K562 (cell line): ENCODE measurements around the gene DBNL. TPM values are rescaled to one million over a fixed set of nuclear protein-coding genes. Genes with fewer than 3 reads are reported as not detected.
A peak's percentile ranks its signal among the peaks of the same experiment; 100 is the strongest.

Experiments
- DLX4 ChIP-seq: fragments of 250-450 bp; sonication (Bioruptor Pico); IDR thresholded peaks from 2 replicates; pipeline ENCODE4 v1.6.1; 2021; ENCODE audit warnings: mild to moderate bottlenecking
- GATA2 ChIP-seq: sonication (generic); formaldehyde crosslinking; IDR thresholded peaks from 2 replicates; pipeline ENCODE4 v1.4.0; 2020; ENCODE audit warnings: mild to moderate bottlenecking, missing genetic modification reagents
- GATAD2A ChIP-seq: fragments of 450-650 bp; IDR thresholded peaks from 2 replicates; pipeline ENCODE4 v1.6.1; 2017
- KLF1 ChIP-seq: fragments of 450-650 bp; IDR thresholded peaks from 2 replicates; pipeline ENCODE4 v1.6.1; 2016; ENCODE audit warnings: missing genetic modification characterization, missing compliant biosample characterization
- MXD1 ChIP-seq: fragments of 250-450 bp; sonication (Bioruptor Pico); IDR thresholded peaks from 2 replicates; pipeline ENCODE4 v1.8.0; 2021; ENCODE audit warnings: borderline replicate concordance, mild to moderate bottlenecking, moderate library complexity; ENCODE audit not compliant: poor library complexity, severe bottlenecking
- NFIC ChIP-seq: fragments of 450-650 bp; IDR thresholded peaks from 2 replicates; pipeline ENCODE4 v1.6.1; 2017; ENCODE audit warnings: mild to moderate bottlenecking, inconsistent platforms
- PBX2 ChIP-seq, 2 experiments: IDR thresholded peaks in 1 of 2; conservative IDR thresholded peaks in 1 of 2; 2 replicates each; pipeline ENCODE4 v1.6.1; 2016; ENCODE audit warnings: low read depth in 2 of 2, mild to moderate bottlenecking in 1 of 2, missing compliant biosample characterization in 1 of 2, missing genetic modification characterization in 1 of 2, moderate library complexity in 1 of 2
- PCBP2 ChIP-seq: fragments of 200-400 bp; formaldehyde crosslinking; IDR thresholded peaks from 2 replicates; pipeline ENCODE4 v1.6.1; 2018; ENCODE audit warnings: low read length, low read depth, mild to moderate bottlenecking, moderate library complexity; ENCODE audit not compliant: poor library complexity, severe bottlenecking
- POLR2AphosphoS5 ChIP-seq: IDR thresholded peaks from 2 replicates; pipeline ENCODE4 v1.6.1; 2011; ENCODE audit warnings: mild to moderate bottlenecking, low read depth, low read length, moderate library complexity; ENCODE audit not compliant: control insufficient read depth, insufficient read depth
- RBM14 ChIP-seq: fragments of 200-400 bp; formaldehyde crosslinking; IDR thresholded peaks from 2 replicates; pipeline ENCODE4 v1.6.1; 2018; ENCODE audit warnings: low read depth, mild to moderate bottlenecking, low read length, moderate library complexity, borderline replicate concordance; ENCODE audit not compliant: insufficient read depth
- RCOR1 ChIP-seq, 2 experiments: IDR thresholded peaks; 2 replicates each; pipeline ENCODE4 v1.6.1; 2012; ENCODE audit warnings: low read depth in 2 of 2, low read length in 2 of 2, borderline replicate concordance in 1 of 2, improper control_type of control experiment in 1 of 2
- SMARCA4 ChIP-seq: fragments of 450-650 bp; IDR thresholded peaks from 2 replicates; pipeline ENCODE4 v1.6.1; 2016
- TGIF2 ChIP-seq: sonication (generic); formaldehyde crosslinking; IDR thresholded peaks from 2 replicates; pipeline ENCODE4 v1.8.1; 2022; ENCODE audit warnings: mild to moderate bottlenecking, missing genetic modification reagents, moderate library complexity
- THAP7 ChIP-seq: fragments of 250-450 bp; sonication (Bioruptor Pico); IDR thresholded peaks from 2 replicates; pipeline ENCODE4 v1.5.0; 2021
- ZBTB11 ChIP-seq, 3 experiments: fragments of 200-800 bp in 1 of 3; fragments of 250-450 bp in 1 of 3; fragments of 450-650 bp in 1 of 3; sonication (Bioruptor Pico) in 1 of 3; sonication (Bioruptor generic) in 1 of 3; formaldehyde crosslinking in 1 of 3; IDR thresholded peaks; 2 replicates each; pipeline versions ENCODE4 v1.6.1 to v1.8.0; 2016 to 2022; ENCODE audit warnings: mild to moderate bottlenecking in 2 of 3, missing genetic modification characterization in 2 of 3, missing compliant biosample characterization in 1 of 3, moderate library complexity in 1 of 3
- ZNF124 ChIP-seq: sonication (generic); formaldehyde crosslinking; IDR thresholded peaks from 2 replicates; pipeline ENCODE4 v1.8.1; 2022; ENCODE audit warnings: missing genetic modification reagents
- ZNF431 ChIP-seq: sonication (generic); formaldehyde crosslinking; IDR thresholded peaks from 2 replicates; pipeline ENCODE4 v1.8.0; 2022; ENCODE audit warnings: mild to moderate bottlenecking, missing genetic modification reagents
- polyA plus RNA-seq, 8 experiments: library from polyadenylated mRNA; depleted of rRNA in 4 of 8; stranded (reverse) in 5 of 8; unstranded in 3 of 8; fragments of >200 nt; fragmentation: Nextera tagmentation in 2 of 8; fragmentation: Illumina TruSeq in 1 of 8; extraction: Ambion mirVana in 2 of 8; extraction: Trizol in 1 of 8; gene quantifications; 2 replicates each; pipeline versions ENCODE4 v1.2.1 to v1.2.3, GENCODE V29; 2011 to 2014; ENCODE audit warnings: inconsistent platforms in 1 of 8, missing spikeins in 1 of 8
- total RNA-seq, 7 experiments: library from RNA; depleted of rRNA in 6 of 7; stranded (reverse); fragments of >200 nt in 6 of 7; fragmentation: Illumina TruSeq in 2 of 7; extraction: Trizol in 2 of 7; gene quantifications; 2 replicates each; pipeline versions ENCODE4 v1.2.1 to v1.2.3, GENCODE V29; 2011 to 2021; ENCODE audit warnings: low replicate concordance in 1 of 7

The DBNL gene
- total and polyA plus RNA-seq, 9 of the 15 experiments (the other 6 are each of a cell fraction or from before 2014, with no cell fraction given): 1.9 to 65.1 (median 38.9) TPM

- TF ChIP-seq MXD1 (CRISPR knock-in tag) (no peak), PBX2 (CRISPR knock-in tag; IDR thresholded peaks at IDR 0.05; ENCODE audit: low read depth) (no peak), PBX2 (tag; conservative IDR thresholded peaks at IDR 0.05; ENCODE audit: low read depth) (no peak), DLX4 (no peak), POLR2AphosphoS5 (0 out of 2 replicates have a peak, but pooled peaks have one; percentile 8), ZNF431 (CRISPR knock-in tag) (no peak), TGIF2 (CRISPR knock-in tag) (no peak), RCOR1 (IDR thresholded peaks at IDR 0.05; ENCODE audit: borderline replicate concordance in 1 of 2, low read depth in 2 of 2, low read length in 2 of 2) (no peak), RBM14 (no peak), GATA2 (no peak), PCBP2 (no peak), THAP7 (CRISPR knock-in tag) (0 out of 2 replicates have a peak, but pooled peaks have one; percentile 24), ZBTB11 (CRISPR knock-in tag; IDR thresholded peaks at IDR 0.05) (no peak), SMARCA4 (no peak), NFIC (peak; percentile 34; the same call in 1 of the 2 replicates), KLF1 (no peak), ZNF124 (no peak), GATAD2A (0 out of 2 replicates have a peak, but pooled peaks have one; percentile 53)
Measured at GRCh38 chr7:44082541-44083207, 38.2 kb downstream of the DBNL start (continued).
